A549 (cell line): ENCODE data around the gene RUNX1.

ENCODE experiments used
- BHLHE40 ChIP-seq: IDR thresholded peaks from 2 replicates; pipeline ENCODE4 v1.6.1; 2012; ENCODE audit warnings: low read depth, low read length, inconsistent platforms
- CEBPB ChIP-seq, 2 experiments: fragments of >200 bp in 1 of 2; sonication (Bioruptor Twin) in 1 of 2; formaldehyde crosslinking in 1 of 2; IDR thresholded peaks; 2 replicates each; pipeline ENCODE4 v1.6.1; 2012 to 2016
- CTCF ChIP-seq: fragments of >200 bp; sonication (Bioruptor Twin); formaldehyde crosslinking; IDR thresholded peaks from 3 replicates; pipeline ENCODE4 v1.5.1; 2016
- ELK1 ChIP-seq: fragments of 150-350 bp; IDR thresholded peaks from 2 replicates; pipeline ENCODE4 v1.6.1; 2014; ENCODE audit warnings: low read depth, mild to moderate bottlenecking, low read length
- HDAC2 ChIP-seq: fragments of 200-600 bp; sonication (generic); IDR thresholded peaks from 2 replicates; pipeline ENCODE4 v1.6.1; 2016
- NFE2L2 ChIP-seq: fragments of 150-350 bp; conservative IDR thresholded peaks from 2 replicates; pipeline ENCODE4 v1.6.1; 2014; ENCODE audit warnings: low read length
- TP53 ChIP-seq: fragments of 250-450 bp; sonication (Bioruptor Pico); IDR thresholded peaks from 2 replicates; pipeline ENCODE4 v1.5.0; 2021; ENCODE audit warnings: mild to moderate bottlenecking, moderate library complexity

- no peak for TF ChIP-seq NFE2L2
- no peak for TF ChIP-seq CTCF
- TF ChIP-seq ELK1 = no peak
- no peak for TF ChIP-seq HDAC2
- TF ChIP-seq BHLHE40 = no peak
- no peak for TF ChIP-seq CEBPB (IDR thresholded peaks at IDR 0.05)
- TF ChIP-seq TP53 (CRISPR knock-in tag) = no peak
Observed at GRCh38 chr21:34844924-34845238, 204.2 kb downstream of the RUNX1 start.
